Measurements from ENCODE around the gene RELL2. TPM values are rescaled to one million over a fixed set of nuclear protein-coding genes. Genes with fewer than 3 reads are reported as not detected.

RELL2 gene
- total RNA-seq, 1 donor from 2014 or later, result 5.6 TPM

GRCh38 chr5:141672841-141673813 is 36.3 kb downstream of the RELL2 start:
- TF ChIP-seq POLR2A (IDR thresholded peaks at IDR 0.05) (no peak), CTCF (IDR thresholded peaks at IDR 0.05) (no peak), POLR2AphosphoS5 (IDR thresholded peaks at IDR 0.05; ENCODE audit: insufficient read depth in 1 of 2, low read depth in 1 of 2) (no peak)
- Histone ChIP-seq H3K27ac (no peak overlapping the region), H3K9me3 (no peaks in the 10 kb centered on the region), H3K4me3 (no peak overlapping the region), H3K27me3 (no peaks in the 10 kb centered on the region), H3K4me1 (no peaks in the 10 kb centered on the region), H3K36me3 (no peaks in the 10 kb centered on the region)
- no peak for DNase-seq (ENCODE audit: extremely low spot score in 2 of 2)
- intact Hi-C loops (cut with DNase I), result no loop called here

- intact Hi-C loops (cut with DNase I), result no loop called here
- no peaks in the 10 kb centered on the region for H3K4me1 ChIP-seq
- no peak overlapping the region for H3K4me3 ChIP-seq
- no peak overlapping the region for H3K27ac ChIP-seq
- DNase-seq (ENCODE audit: extremely low spot score in 2 of 2), result no peak
- no peaks in the 10 kb centered on the region for H3K27me3 ChIP-seq
- no peaks in the 10 kb centered on the region for H3K9me3 ChIP-seq
- no peaks in the 10 kb centered on the region for H3K36me3 ChIP-seq
- TF ChIP-seq POLR2AphosphoS5 (IDR thresholded peaks at IDR 0.05; ENCODE audit: insufficient read depth in 1 of 2, low read depth in 1 of 2), result no peak
- no peak for TF ChIP-seq POLR2A (IDR thresholded peaks at IDR 0.05)
- TF ChIP-seq CTCF (IDR thresholded peaks at IDR 0.05), result no peak
These were observed 38.0 kb downstream of the RELL2 start for GRCh38 chr5:141674747-141675146.

GRCh38 chr5:141675672-141676071 is 38.9 kb downstream of the RELL2 start:
- no peaks in the 10 kb centered on the region for H3K9me3 ChIP-seq
- H3K36me3 ChIP-seq, result no peaks in the 10 kb centered on the region
- H3K4me3 ChIP-seq, result no peak overlapping the region
- intact Hi-C loops (cut with DNase I), result no loop called here
- no peak overlapping the region for H3K27ac ChIP-seq
- H3K4me1 ChIP-seq, result peaks cover 9% of the 10 kb centered on the region
- no peak for DNase-seq (ENCODE audit: extremely low spot score in 2 of 2)
- H3K27me3 ChIP-seq, result no peaks in the 10 kb centered on the region
- TF ChIP-seq POLR2AphosphoS5 (IDR thresholded peaks at IDR 0.05; ENCODE audit: insufficient read depth in 1 of 2, low read depth in 1 of 2) (no peak), POLR2A (IDR thresholded peaks at IDR 0.05) (no peak), CTCF (IDR thresholded peaks at IDR 0.05) (no peak)

GRCh38 chr5:141677415-141677814 is 40.6 kb downstream of the RELL2 start:
- H3K36me3 ChIP-seq, result no peaks in the 10 kb centered on the region
- H3K9me3 ChIP-seq, result no peaks in the 10 kb centered on the region
- no peak overlapping the region for H3K27ac ChIP-seq
- H3K27me3 ChIP-seq, result no peaks in the 10 kb centered on the region
- intact Hi-C loops (cut with DNase I), result no loop called here
- H3K4me1 ChIP-seq, result peaks cover 24% of the 10 kb centered on the region
- no peak overlapping the region for H3K4me3 ChIP-seq
- TF ChIP-seq CTCF (IDR thresholded peaks at IDR 0.05), result no peak
- no peak for TF ChIP-seq POLR2A (IDR thresholded peaks at IDR 0.05)
- TF ChIP-seq POLR2AphosphoS5 (IDR thresholded peaks at IDR 0.05; ENCODE audit: insufficient read depth in 1 of 2, low read depth in 1 of 2), result no peak
- DNase-seq (ENCODE audit: extremely low spot score in 2 of 2), result no peak

- no peaks in the 10 kb centered on the region for H3K36me3 ChIP-seq
- intact Hi-C loops (cut with DNase I), result no loop called here
- peaks cover 29% of the 10 kb centered on the region for H3K4me1 ChIP-seq
- H3K27ac ChIP-seq, result no peak overlapping the region
- H3K27me3 ChIP-seq, result no peaks in the 10 kb centered on the region
- H3K4me3 ChIP-seq, result peak overlapping the region in 1 of 2 donors; percentile 18
- no peak for DNase-seq (ENCODE audit: extremely low spot score in 2 of 2)
- TF ChIP-seq CTCF (IDR thresholded peaks at IDR 0.05), result no peak
- TF ChIP-seq POLR2AphosphoS5 (IDR thresholded peaks at IDR 0.05; ENCODE audit: insufficient read depth in 1 of 2, low read depth in 1 of 2), result no peak
- TF ChIP-seq POLR2A (IDR thresholded peaks at IDR 0.05), result no peak
- H3K9me3 ChIP-seq, result no peaks in the 10 kb centered on the region
These were observed 43.4 kb downstream of the RELL2 start for GRCh38 chr5:141680178-141680577.

Data from vagina (tissue), 2 donors.